ENCODE data around the gene ABTB2. TPM values are rescaled to one million over a fixed set of nuclear protein-coding genes. Genes with fewer than 3 reads are reported as not detected.

ABTB2 gene
- polyA plus RNA-seq, 1 donor (not counting 4 experiments of a cell fraction or from before 2014, with no cell fraction given) = 1.0 TPM

DNA sequence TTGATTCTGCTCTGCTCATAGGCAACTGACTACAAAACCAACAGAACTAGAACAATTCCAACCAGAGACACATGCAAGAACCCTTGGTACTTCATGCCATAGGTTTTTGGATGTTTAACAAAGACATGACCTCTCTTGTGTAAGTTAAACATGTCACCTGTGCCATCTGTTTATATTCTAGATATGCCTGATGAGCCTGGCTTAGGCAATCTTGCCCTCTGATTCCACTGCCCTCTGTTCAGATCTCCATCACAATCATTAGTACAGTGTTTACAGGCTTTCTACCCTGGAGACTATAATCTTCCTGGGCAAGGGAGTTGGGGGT, 40.8 kb downstream of the ABTB2 start:
- Histone ChIP-seq H3K36me3 (ENCODE audit: control insufficient read depth in 2 of 2, extremely low read depth in 1 of 2, insufficient read depth in 2 of 2, low read length in 2 of 2) (no peaks in the 10 kb centered on the region), H3K4me3 (ENCODE audit: control insufficient read depth in 2 of 3, extremely low read depth in 1 of 3, insufficient read depth in 2 of 3, low read depth in 1 of 3, low read length in 3 of 3) (no peak overlapping the region), H3K9ac (ENCODE audit: control insufficient read depth, extremely low read depth, insufficient read depth, low read length) (no peak overlapping the region), H3K4me2 (ENCODE audit: control insufficient read depth, extremely low read depth, insufficient read depth, low read depth, low read length) (no peak overlapping the region), H3K79me2 (ENCODE audit: control insufficient read depth, insufficient read depth, low read length) (no peaks in the 10 kb centered on the region), H2AFZ (ENCODE audit: control insufficient read depth, low read length) (no peak overlapping the region), H3K27ac (ENCODE audit: control insufficient read depth, insufficient read depth, low read length) (no peak overlapping the region), H3K4me1 (ENCODE audit: control insufficient read depth, extremely low read depth, insufficient read depth, low read length) (no peaks in the 10 kb centered on the region), H3K9me3 (ENCODE audit: control insufficient read depth, low read depth, low read length) (no peaks in the 10 kb centered on the region), H3K27me3 (ENCODE audit: control insufficient read depth, extremely low read depth, insufficient read depth, low read length) (no peaks in the 10 kb centered on the region), H3K9me1 (ENCODE audit: control insufficient read depth, extremely low read depth, insufficient read depth, low read length) (no peaks in the 10 kb centered on the region), H4K20me1 (ENCODE audit: control insufficient read depth, extremely low read depth, insufficient read depth, low read length) (peaks cover 4% of the 10 kb centered on the region)
- FAIRE-seq = no peak
- no peak for DNase-seq (ENCODE audit: low read depth, low spot score)
- no peak for TF ChIP-seq EZH2 (IDR thresholded peaks at IDR 0.05; ENCODE audit: low read length)
- TF ChIP-seq, protein P1, sequence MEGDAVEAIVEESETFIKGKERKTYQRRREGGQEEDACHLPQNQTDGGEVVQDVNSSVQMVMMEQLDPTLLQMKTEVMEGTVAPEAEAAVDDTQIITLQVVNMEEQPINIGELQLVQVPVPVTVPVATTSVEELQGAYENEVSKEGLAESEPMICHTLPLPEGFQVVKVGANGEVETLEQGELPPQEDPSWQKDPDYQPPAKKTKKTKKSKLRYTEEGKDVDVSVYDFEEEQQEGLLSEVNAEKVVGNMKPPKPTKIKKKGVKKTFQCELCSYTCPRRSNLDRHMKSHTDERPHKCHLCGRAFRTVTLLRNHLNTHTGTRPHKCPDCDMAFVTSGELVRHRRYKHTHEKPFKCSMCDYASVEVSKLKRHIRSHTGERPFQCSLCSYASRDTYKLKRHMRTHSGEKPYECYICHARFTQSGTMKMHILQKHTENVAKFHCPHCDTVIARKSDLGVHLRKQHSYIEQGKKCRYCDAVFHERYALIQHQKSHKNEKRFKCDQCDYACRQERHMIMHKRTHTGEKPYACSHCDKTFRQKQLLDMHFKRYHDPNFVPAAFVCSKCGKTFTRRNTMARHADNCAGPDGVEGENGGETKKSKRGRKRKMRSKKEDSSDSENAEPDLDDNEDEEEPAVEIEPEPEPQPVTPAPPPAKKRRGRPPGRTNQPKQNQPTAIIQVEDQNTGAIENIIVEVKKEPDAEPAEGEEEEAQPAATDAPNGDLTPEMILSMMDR (optimal IDR thresholded peaks at IDR 0.05 in 1 of 3, IDR thresholded peaks at IDR 0.05 in 1 of 3, conservative IDR thresholded peaks at IDR 0.05 in 1 of 3; ENCODE audit: extremely low read depth in 1 of 3, insufficient read depth in 2 of 3, low read length in 3 of 3) = no peak
- dilution Hi-C loops (cut with MboI; ENCODE audit: extremely low pct_ligation_motif_present, low sequenced_read_pairs) = no loop called here

DNA sequence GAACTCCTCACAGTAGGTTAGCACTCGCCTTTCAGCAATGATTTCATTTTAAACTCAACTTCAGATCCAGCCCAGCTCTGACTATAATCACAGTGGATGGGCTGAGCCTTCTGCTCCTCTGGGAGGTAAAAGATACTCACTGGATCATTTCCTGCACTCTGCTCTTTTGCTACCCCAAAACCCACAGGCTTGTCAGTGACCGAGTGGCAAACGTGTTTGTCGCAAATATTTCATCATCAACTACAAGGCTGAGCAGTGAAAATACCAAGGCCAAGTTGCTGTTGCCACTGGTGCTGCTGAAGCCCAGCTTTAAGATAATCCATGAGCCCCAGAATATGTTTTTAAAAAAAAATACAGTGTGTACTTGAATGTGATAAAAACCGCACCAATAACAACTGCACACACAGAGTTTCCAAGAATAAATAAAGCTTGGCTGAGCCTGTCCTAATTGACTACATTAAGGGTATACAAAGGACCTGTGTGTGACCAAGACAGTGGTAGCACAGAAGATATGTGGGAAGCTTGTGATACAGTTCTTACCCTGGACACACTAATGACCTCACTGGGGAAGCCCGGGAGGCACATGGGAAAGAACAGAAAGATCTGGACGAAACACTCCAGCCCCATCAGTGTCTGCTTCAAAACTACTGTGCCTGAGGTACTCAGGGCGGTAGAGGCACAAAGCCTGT, 41.3 kb downstream of the ABTB2 start:
- Histone ChIP-seq H3K4me2 (ENCODE audit: control insufficient read depth, extremely low read depth, insufficient read depth, low read depth, low read length) (no peak overlapping the region), H3K27ac (ENCODE audit: control insufficient read depth, insufficient read depth, low read length) (no peak overlapping the region), H3K79me2 (ENCODE audit: control insufficient read depth, insufficient read depth, low read length) (no peaks in the 10 kb centered on the region), H3K36me3 (ENCODE audit: control insufficient read depth in 2 of 2, extremely low read depth in 1 of 2, insufficient read depth in 2 of 2, low read length in 2 of 2) (no peaks in the 10 kb centered on the region), H2AFZ (ENCODE audit: control insufficient read depth, low read length) (no peak overlapping the region), H3K9me3 (ENCODE audit: control insufficient read depth, low read depth, low read length) (no peaks in the 10 kb centered on the region), H3K9me1 (ENCODE audit: control insufficient read depth, extremely low read depth, insufficient read depth, low read length) (no peaks in the 10 kb centered on the region), H3K27me3 (ENCODE audit: control insufficient read depth, extremely low read depth, insufficient read depth, low read length) (no peaks in the 10 kb centered on the region), H4K20me1 (ENCODE audit: control insufficient read depth, extremely low read depth, insufficient read depth, low read length) (peaks cover 4% of the 10 kb centered on the region), H3K9ac (ENCODE audit: control insufficient read depth, extremely low read depth, insufficient read depth, low read length) (no peak overlapping the region), H3K4me1 (ENCODE audit: control insufficient read depth, extremely low read depth, insufficient read depth, low read length) (no peaks in the 10 kb centered on the region), H3K4me3 (ENCODE audit: control insufficient read depth in 2 of 3, extremely low read depth in 1 of 3, insufficient read depth in 2 of 3, low read depth in 1 of 3, low read length in 3 of 3) (no peak overlapping the region)
- DNase-seq (ENCODE audit: low read depth, low spot score) (no peak), FAIRE-seq (no peak)
- TF ChIP-seq EZH2 (IDR thresholded peaks at IDR 0.05; ENCODE audit: low read length) = no peak
- TF ChIP-seq, protein P1 (optimal IDR thresholded peaks at IDR 0.05 in 1 of 3, IDR thresholded peaks at IDR 0.05 in 1 of 3, conservative IDR thresholded peaks at IDR 0.05 in 1 of 3; ENCODE audit: extremely low read depth in 1 of 3, insufficient read depth in 2 of 3, low read length in 3 of 3) = no peak
- dilution Hi-C loops (cut with MboI; ENCODE audit: extremely low pct_ligation_motif_present, low sequenced_read_pairs) = no loop called here

Data from keratinocyte (primary cell).